Measurements from ENCODE around the gene PARP15.
"Not testable (repeated sequence)": the region's sequence is repeated elsewhere in the genome, so short reads cannot be mapped to it uniquely, and the experiment has no call there.

The PARP15 gene

GRCh38 chr3:122559906-122560305 lies 17.5 kb upstream of the PARP15 start:
- no peak for TF ChIP-seq GATA1 (IDR thresholded peaks at IDR 0.05; ENCODE audit: low read depth, low read length)
- no peak for DNase-seq

- TF ChIP-seq GATA1 (IDR thresholded peaks at IDR 0.05; ENCODE audit: low read depth, low read length) (no peak), POLR2A (IDR thresholded peaks at IDR 0.05; ENCODE audit: low read length) (no peak)
- peak; percentile 52 to 71 for DNase-seq
These were observed 16.8 kb upstream of the PARP15 start for GRCh38 chr3:122560680-122561079.

- peak; percentile 44 to 45 for DNase-seq
- TF ChIP-seq POLR2A (IDR thresholded peaks at IDR 0.05; ENCODE audit: low read length) (no peak), GATA1 (IDR thresholded peaks at IDR 0.05; ENCODE audit: low read depth, low read length) (no peak)
These were observed 14.3 kb upstream of the PARP15 start for GRCh38 chr3:122562923-122563716.

- DNase-seq, result peak; percentile 44 to 65
- TF ChIP-seq GATA1 (IDR thresholded peaks at IDR 0.05; ENCODE audit: low read depth, low read length), result no peak
- no peak for TF ChIP-seq POLR2A (IDR thresholded peaks at IDR 0.05; ENCODE audit: low read length)
These were observed 13.8 kb upstream of the PARP15 start for GRCh38 chr3:122563717-122564025.

GRCh38 chr3:122564155-122564912 lies 13.1 kb upstream of the PARP15 start, which contains the start of the genes DTX3L and PARP9:
TSS of gene DTX3L (plus strand) at chr3:122564338. CDS start at chr3:122564427, 89 bp downstream.
TSS of gene PARP9 (minus strand) at chr3:122564300. CDS start at chr3:122559620, 4,680 bp downstream.
- TF ChIP-seq POLR2A (IDR thresholded peaks at IDR 0.05; ENCODE audit: low read length), result peak; percentile 82
- TF ChIP-seq GATA1 (IDR thresholded peaks at IDR 0.05; ENCODE audit: low read depth, low read length), result no peak
- peak; percentile 91 to 93 for DNase-seq

- DNase-seq, result not testable (repeated sequence)
These were observed 9.3 kb upstream of the PARP15 start for GRCh38 chr3:122568131-122568530.

GRCh38 chr3:122568755-122569154 lies 8.7 kb upstream of the PARP15 start:
- TF ChIP-seq POLR2A (IDR thresholded peaks at IDR 0.05; ENCODE audit: low read length), result no peak
- TF ChIP-seq GATA1 (IDR thresholded peaks at IDR 0.05; ENCODE audit: low read depth, low read length), result no peak
- DNase-seq, result no peak

- no peak for DNase-seq
- TF ChIP-seq POLR2A (IDR thresholded peaks at IDR 0.05; ENCODE audit: low read length) (no peak), GATA1 (IDR thresholded peaks at IDR 0.05; ENCODE audit: low read depth, low read length) (no peak)
These were observed 4.5 kb upstream of the PARP15 start for GRCh38 chr3:122572940-122573412.

GRCh38 chr3:122576174-122576940 lies 1.1 kb upstream of the PARP15 start:
- DNase-seq, result no peak
- no peak for TF ChIP-seq POLR2A (IDR thresholded peaks at IDR 0.05; ENCODE audit: low read length)
- TF ChIP-seq GATA1 (IDR thresholded peaks at IDR 0.05; ENCODE audit: low read depth, low read length), result no peak

GRCh38 chr3:122578069-122578740 lies 755 bp downstream of the PARP15 start:
- DNase-seq, result peak; percentile 25 to 28
- TF ChIP-seq POLR2A (IDR thresholded peaks at IDR 0.05; ENCODE audit: low read length) (no peak), GATA1 (IDR thresholded peaks at IDR 0.05; ENCODE audit: low read depth, low read length) (no peak)

- no peak for TF ChIP-seq GATA1 (IDR thresholded peaks at IDR 0.05; ENCODE audit: low read depth, low read length)
- TF ChIP-seq POLR2A (IDR thresholded peaks at IDR 0.05; ENCODE audit: low read length), result no peak
- no peak for DNase-seq
These were observed 3.0 kb downstream of the PARP15 start for GRCh38 chr3:122580470-122580869.

- TF ChIP-seq POLR2A (IDR thresholded peaks at IDR 0.05; ENCODE audit: low read length) (no peak), GATA1 (IDR thresholded peaks at IDR 0.05; ENCODE audit: low read depth, low read length) (no peak)
- DNase-seq, result no peak
These were observed 4.2 kb downstream of the PARP15 start for GRCh38 chr3:122581622-122582021.

- no peak for DNase-seq
These were observed 4.9 kb downstream of the PARP15 start for GRCh38 chr3:122582390-122582789.

More at GRCh38 chr3:122582390-122582789, 4.9 kb downstream of the PARP15 start:
- TF ChIP-seq GATA1 (IDR thresholded peaks at IDR 0.05; ENCODE audit: low read depth, low read length), result no peak
- TF ChIP-seq POLR2A (IDR thresholded peaks at IDR 0.05; ENCODE audit: low read length), result no peak

Data from erythroblast (primary cell).